Smooth muscle cell (in vitro differentiated cells): ENCODE measurements around the gene OSBPL3. TPM values are rescaled to one million over a fixed set of nuclear protein-coding genes. Genes with fewer than 3 reads are reported as not detected.

ENCODE experiments used
- DNase-seq: peaks from one replicate; lab custom pipeline; 2025; ENCODE audit not compliant: unreplicated experiment; lab: John Stamatoyannopoulos, UW
- H2AFZ ChIP-seq: fragments of 200-600 bp; sonication (generic); 2 replicates; pipeline ENCODE4 v1.6.0; 2016; ENCODE audit warnings: antibody characterized with exemption, low read depth, mild to moderate bottlenecking
- H3F3A ChIP-seq: fragments of 200-600 bp; sonication (generic); 2 replicates; pipeline ENCODE4 v1.6.0; 2017; ENCODE audit warnings: antibody characterized with exemption, low read depth
- H3K27ac ChIP-seq: fragments of 200-600 bp; sonication (generic); 2 replicates; pipeline ENCODE4 v1.5.1; 2016; ENCODE audit warnings: low read depth, mild to moderate bottlenecking
- H3K27me3 ChIP-seq: fragments of 200-600 bp; sonication (generic); 2 replicates; pipeline ENCODE4 v1.6.1; 2016; ENCODE audit warnings: low read depth, mild to moderate bottlenecking
- H3K36me3 ChIP-seq: fragments of 200-600 bp; sonication (generic); 2 replicates; pipeline ENCODE4 v1.5.1; 2016; ENCODE audit warnings: low read depth
- H3K4me1 ChIP-seq: fragments of 200-600 bp; sonication (generic); 2 replicates; pipeline ENCODE4 v1.5.1; 2016; ENCODE audit warnings: low read depth
- H3K4me2 ChIP-seq: fragments of 200-600 bp; sonication (generic); 2 replicates; pipeline ENCODE4 v1.6.0; 2016; ENCODE audit warnings: mild to moderate bottlenecking
- H3K4me3 ChIP-seq: fragments of 200-600 bp; sonication (generic); 2 replicates; pipeline ENCODE4 v1.5.1; 2016; ENCODE audit warnings: mild to moderate bottlenecking
- H3K79me2 ChIP-seq: fragments of 200-600 bp; sonication (generic); 2 replicates; pipeline ENCODE4 v1.6.0; 2016; ENCODE audit warnings: low read depth, mild to moderate bottlenecking
- H3K9ac ChIP-seq: fragments of 200-600 bp; sonication (generic); 2 replicates; pipeline ENCODE4 v1.6.0; 2016; ENCODE audit warnings: low read depth
- H3K9me3 ChIP-seq: fragments of 200-600 bp; sonication (generic); replicated peaks from 2 replicates; pipeline ENCODE4 v1.5.1; 2016; ENCODE audit warnings: low read depth
- H4K20me1 ChIP-seq: fragments of 200-600 bp; sonication (generic); 2 replicates; pipeline ENCODE4 v1.6.0; 2016; ENCODE audit warnings: low read depth
- WGBS: methylation state at CpG from one replicate; pipeline ENCODE4 v1.1.7; 2016; ENCODE audit warnings: low lambda C conversion rate; 5-methylcytosine and 5-hydroxymethylcytosine counted together
- polyA plus RNA-seq: library from polyadenylated mRNA; unstranded; fragments of >200 nt; fragmentation: Nextera tagmentation; extraction: Ambion mirVana; gene quantifications from 2 replicates; pipeline ENCODE4 v1.2.1, GENCODE V29; 2016
- total RNA-seq: library from RNA; depleted of rRNA; stranded (reverse); fragments of >200 nt; gene quantifications from 2 replicates; pipeline ENCODE4 v1.2.3, GENCODE V29; 2014
- TF ChIP-seq, protein P1 (sequence below): fragments of 200-600 bp; sonication (generic); IDR thresholded peaks from 2 replicates; pipeline ENCODE4 v1.5.1; 2017; ENCODE audit warnings: borderline replicate concordance, mild to moderate bottlenecking, antibody characterized with exemption; ENCODE audit not compliant: insufficient read depth, poor library complexity, severe bottlenecking

The OSBPL3 gene
- total and polyA plus RNA-seq, 2 experiments from 2014 or later = 6.2 to 16.3 TPM

DNA sequence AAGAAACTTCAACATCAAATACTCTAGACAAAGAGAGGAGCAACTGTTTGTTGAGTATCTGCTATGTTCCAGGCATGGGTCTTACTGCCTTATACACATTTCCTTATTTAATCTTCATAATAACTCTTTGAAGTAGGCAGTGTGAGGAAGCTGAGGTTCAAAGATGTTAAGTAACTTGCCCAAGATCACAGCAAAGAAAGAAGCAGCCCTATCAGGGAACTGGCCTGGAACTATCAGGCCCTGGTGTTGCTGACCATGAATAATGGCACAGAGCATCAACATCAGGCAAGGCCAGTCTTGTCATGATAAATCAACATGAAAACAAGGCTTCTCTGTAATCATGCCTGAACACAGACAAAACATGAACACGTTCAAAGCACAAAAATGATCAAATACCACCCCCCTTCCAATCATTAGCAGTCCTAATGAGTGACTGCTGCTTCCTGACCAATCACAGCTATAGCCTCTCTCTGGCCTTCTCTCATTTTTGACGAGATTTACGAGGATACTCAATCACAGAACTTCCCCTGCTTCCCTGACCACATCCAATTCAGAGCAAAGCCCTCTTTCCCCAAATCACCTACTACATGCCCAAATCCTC is 225.0 kb downstream of the OSBPL3 start:
- Histone ChIP-seq H3K4me2 (no peak overlapping the region), H2AFZ (no peak overlapping the region), H3K4me1 (peaks cover 12% of the 10 kb centered on the region), H3F3A (no peaks in the 10 kb centered on the region), H3K9ac (no peak overlapping the region), H3K79me2 (no peaks in the 10 kb centered on the region), H3K9me3 (no peaks in the 10 kb centered on the region), H3K36me3 (no peaks in the 10 kb centered on the region), H4K20me1 (no peaks in the 10 kb centered on the region), H3K4me3 (no peak overlapping the region), H3K27me3 (no peaks in the 10 kb centered on the region), H3K27ac (peak overlapping the region; percentile 61)
- 86% methylated on average over 3 of the region's 3 CpGs for WGBS
- DNase-seq = no peak
- TF ChIP-seq, protein P1, sequence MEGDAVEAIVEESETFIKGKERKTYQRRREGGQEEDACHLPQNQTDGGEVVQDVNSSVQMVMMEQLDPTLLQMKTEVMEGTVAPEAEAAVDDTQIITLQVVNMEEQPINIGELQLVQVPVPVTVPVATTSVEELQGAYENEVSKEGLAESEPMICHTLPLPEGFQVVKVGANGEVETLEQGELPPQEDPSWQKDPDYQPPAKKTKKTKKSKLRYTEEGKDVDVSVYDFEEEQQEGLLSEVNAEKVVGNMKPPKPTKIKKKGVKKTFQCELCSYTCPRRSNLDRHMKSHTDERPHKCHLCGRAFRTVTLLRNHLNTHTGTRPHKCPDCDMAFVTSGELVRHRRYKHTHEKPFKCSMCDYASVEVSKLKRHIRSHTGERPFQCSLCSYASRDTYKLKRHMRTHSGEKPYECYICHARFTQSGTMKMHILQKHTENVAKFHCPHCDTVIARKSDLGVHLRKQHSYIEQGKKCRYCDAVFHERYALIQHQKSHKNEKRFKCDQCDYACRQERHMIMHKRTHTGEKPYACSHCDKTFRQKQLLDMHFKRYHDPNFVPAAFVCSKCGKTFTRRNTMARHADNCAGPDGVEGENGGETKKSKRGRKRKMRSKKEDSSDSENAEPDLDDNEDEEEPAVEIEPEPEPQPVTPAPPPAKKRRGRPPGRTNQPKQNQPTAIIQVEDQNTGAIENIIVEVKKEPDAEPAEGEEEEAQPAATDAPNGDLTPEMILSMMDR = no peak

DNA sequence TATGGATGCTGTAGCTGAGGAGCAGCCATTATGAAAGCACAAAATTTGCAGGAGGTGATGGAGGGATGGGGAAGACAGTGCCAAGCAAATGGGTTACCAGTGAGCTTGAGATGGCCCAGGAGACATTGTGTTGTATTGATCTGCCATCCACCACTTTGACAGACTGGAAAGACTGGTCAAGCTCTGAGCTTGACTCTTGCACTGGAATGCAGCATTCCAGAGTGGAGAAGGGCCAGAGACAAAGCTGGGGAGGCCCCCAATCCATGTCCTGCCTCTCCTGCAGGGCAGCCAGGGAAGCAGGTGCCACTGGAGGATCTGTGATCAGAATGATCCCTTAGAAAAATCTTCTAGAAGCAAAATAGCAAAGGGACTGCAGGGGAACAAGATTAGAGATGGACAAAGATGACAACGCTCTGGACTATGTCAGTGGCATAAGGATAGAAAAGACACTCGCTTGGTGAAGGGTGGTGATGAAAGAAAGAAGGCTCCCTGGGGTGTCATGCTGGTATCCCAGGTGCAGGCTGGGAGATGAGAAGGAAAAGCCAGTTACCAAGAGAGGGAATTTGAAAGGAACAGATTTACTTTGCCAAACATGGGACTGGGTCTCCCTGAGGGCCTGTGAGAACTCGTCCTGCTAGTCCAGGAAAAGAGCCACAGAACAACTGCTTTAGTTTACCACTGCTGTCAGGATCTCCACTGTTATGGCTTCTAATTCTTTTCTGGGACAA is 227.7 kb downstream of the OSBPL3 start:
- Histone ChIP-seq H3K27me3 (no peaks in the 10 kb centered on the region), H3F3A (no peaks in the 10 kb centered on the region), H3K79me2 (no peaks in the 10 kb centered on the region), H2AFZ (no peak overlapping the region), H3K4me2 (no peak overlapping the region), H3K4me3 (no peak overlapping the region), H3K9me3 (no peaks in the 10 kb centered on the region), H3K27ac (peak overlapping the region; percentile 27), H3K36me3 (no peaks in the 10 kb centered on the region), H3K9ac (no peak overlapping the region), H4K20me1 (no peaks in the 10 kb centered on the region), H3K4me1 (peaks cover 12% of the 10 kb centered on the region)
- TF ChIP-seq, protein P1 = no peak
- WGBS = 72% methylated on average over 3 of the region's 3 CpGs
- no peak for DNase-seq

DNA sequence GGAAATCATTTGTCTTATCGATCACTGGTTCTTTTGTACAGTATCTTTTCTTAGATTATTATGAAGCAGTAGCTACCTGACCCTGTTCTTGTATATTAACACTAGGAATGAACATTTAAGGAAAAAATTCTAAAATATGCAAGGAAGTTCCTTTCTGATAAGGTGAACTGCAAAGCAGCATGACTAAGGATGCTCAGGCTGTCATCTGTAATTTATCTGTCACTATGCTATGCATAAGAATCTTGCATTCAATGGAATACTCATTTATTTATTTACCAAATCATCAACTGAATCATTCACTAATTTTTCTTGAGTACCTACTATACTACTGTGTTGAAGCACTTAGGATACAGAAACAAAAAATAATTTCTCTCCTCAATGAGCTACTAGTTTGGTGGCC is 228.5 kb downstream of the OSBPL3 start:
- Histone ChIP-seq H3K4me2 (no peak overlapping the region), H3K27me3 (no peaks in the 10 kb centered on the region), H2AFZ (no peak overlapping the region), H3K4me1 (peaks cover 11% of the 10 kb centered on the region), H3K27ac (no peak overlapping the region), H3F3A (no peaks in the 10 kb centered on the region), H3K9ac (no peak overlapping the region), H4K20me1 (no peaks in the 10 kb centered on the region), H3K36me3 (no peaks in the 10 kb centered on the region), H3K9me3 (no peaks in the 10 kb centered on the region), H3K79me2 (no peaks in the 10 kb centered on the region), H3K4me3 (no peak overlapping the region)
- TF ChIP-seq, protein P1 = no peak
- 88% methylated on average over 1 of the region's 1 CpG for WGBS
- no peak for DNase-seq
